Colonic mucosa (tissue), 4 donors: Measurements from ENCODE around the gene RAPGEF1. TPM values are rescaled to one million over a fixed set of nuclear protein-coding genes. Genes with fewer than 3 reads are reported as not detected.

Source experiments
- DNase-seq: peaks from one replicate; pipeline ENCODE4 v3.0.0-alpha.2; 2020
- H3K27ac ChIP-seq: fragments of 200-600 bp; one replicate; pipeline ENCODE4 v1.8.0; 2021
- H3K27me3 ChIP-seq: fragments of 200-600 bp; one replicate; pipeline ENCODE4 v1.8.0; 2021
- H3K36me3 ChIP-seq: fragments of 200-600 bp; one replicate; pipeline ENCODE4 v1.8.0; 2021
- H3K4me1 ChIP-seq: fragments of 200-600 bp; one replicate; pipeline ENCODE4 v1.8.0; 2021; ENCODE audit warnings: mild to moderate bottlenecking
- H3K4me3 ChIP-seq: fragments of 200-600 bp; one replicate; pipeline ENCODE4 v1.8.0; 2021
- H3K9ac ChIP-seq, 2 donors: one replicate each; pipeline ENCODE4 v1.7.0; 2013; ENCODE audit warnings: control low read depth in 2 of 2, low read depth in 2 of 2, low read length in 2 of 2
- H3K9me3 ChIP-seq: fragments of 200-600 bp; one replicate; pipeline ENCODE4 v1.8.0; 2021
- CTCF ChIP-seq: fragments of 200-600 bp; IDR thresholded peaks from one replicate; pipeline ENCODE4 v1.8.0; 2022; ENCODE audit warnings: antibody characterized with exemption, mild to moderate bottlenecking
- intact Hi-C: fragments of 100-400 bp; cut with DNase I; formaldehyde crosslinking; loops from one replicate; pipeline ENCODE4 v1.14.1; 2022
- total RNA-seq, 2 donors: library from RNA; stranded (reverse); fragmentation: NEBNext Ultra II Directional in 1 of 2; extraction: Animal tissue kit (Norgen Biotek cat#: 25700) in 1 of 2; gene quantifications; one replicate each; pipeline ENCODE4 v1.2.1, GENCODE V29; 2021
- donor health status: healthy.
- donor health status: DM: no; HTN: no; CAD: no.
- donor health status: DM: no; HTN: no; CAD: no.

RAPGEF1 gene
- total RNA-seq, 2 donors from 2014 or later, result 47.2 to 58.6 TPM

- Histone ChIP-seq H3K27me3 (no peaks in the 10 kb centered on the region), H3K36me3 (no peaks in the 10 kb centered on the region), H3K27ac (peak overlapping the region; percentile 71), H3K9ac (peak overlapping the region in 1 of 2 donors; percentile 4), H3K9me3 (no peaks in the 10 kb centered on the region), H3K4me3 (no peak overlapping the region), H3K4me1 (peaks cover 22% of the 10 kb centered on the region)
- no peak for TF ChIP-seq CTCF
- DNase-seq, result no peak
- intact Hi-C loops, result loop anchor here (10.0 kb wide), 1 partner anchor 92 kb away; no protein-coding TSS in a partner anchor
These were observed 3.4 kb downstream of the RAPGEF1 start for GRCh38 chr9:131736431-131736830.

GRCh38 chr9:131735238-131736128 lies 4.4 kb downstream of the RAPGEF1 start:
- H3K9ac ChIP-seq, result peak overlapping the region in 1 of 2 donors; percentile 55
- TF ChIP-seq CTCF, result no peak
- H3K27me3 ChIP-seq, result no peaks in the 10 kb centered on the region
- no peaks in the 10 kb centered on the region for H3K36me3 ChIP-seq
- no peaks in the 10 kb centered on the region for H3K9me3 ChIP-seq
- no peak overlapping the region for H3K4me3 ChIP-seq
- intact Hi-C loops, result loop anchor here (10.0 kb wide), 1 partner anchor 91 kb away; no protein-coding TSS in a partner anchor
- peaks cover 22% of the 10 kb centered on the region for H3K4me1 ChIP-seq
- H3K27ac ChIP-seq, result peak overlapping the region; percentile 71
- peak; percentile 80 for DNase-seq

- Histone ChIP-seq H3K9me3 (no peaks in the 10 kb centered on the region), H3K4me3 (no peak overlapping the region), H3K36me3 (no peaks in the 10 kb centered on the region), H3K9ac (peak overlapping the region; percentile 51 to 55), H3K4me1 (peaks cover 22% of the 10 kb centered on the region), H3K27ac (peak overlapping the region; percentile 71), H3K27me3 (no peaks in the 10 kb centered on the region)
- TF ChIP-seq CTCF, result no peak
- intact Hi-C loops, result loop anchor here (10.0 kb wide), 1 partner anchor 90 kb away; no protein-coding TSS in a partner anchor
- DNase-seq, result no peak
These were observed 5.1 kb downstream of the RAPGEF1 start for GRCh38 chr9:131734781-131735180.

GRCh38 chr9:131734165-131734610 lies 5.7 kb downstream of the RAPGEF1 start:
- peak overlapping the region; percentile 71 for H3K27ac ChIP-seq
- H3K9me3 ChIP-seq, result no peaks in the 10 kb centered on the region
- H3K9ac ChIP-seq, result peak overlapping the region in 1 of 2 donors; percentile 55
- intact Hi-C loops, result loop anchor here (10.0 kb wide), 1 partner anchor 89 kb away; no protein-coding TSS in a partner anchor
- no peaks in the 10 kb centered on the region for H3K27me3 ChIP-seq
- no peak for TF ChIP-seq CTCF
- H3K4me3 ChIP-seq, result no peak overlapping the region
- no peaks in the 10 kb centered on the region for H3K36me3 ChIP-seq
- H3K4me1 ChIP-seq, result peaks cover 22% of the 10 kb centered on the region
- peak; percentile 89 for DNase-seq

GRCh38 chr9:131733541-131734061 lies 6.3 kb downstream of the RAPGEF1 start:
- Histone ChIP-seq H3K27ac (peak overlapping the region; percentile 71), H3K27me3 (no peaks in the 10 kb centered on the region), H3K4me1 (peaks cover 26% of the 10 kb centered on the region), H3K9ac (peak overlapping the region; percentile 46 to 55), H3K4me3 (no peak overlapping the region), H3K36me3 (no peaks in the 10 kb centered on the region), H3K9me3 (no peaks in the 10 kb centered on the region)
- intact Hi-C loops, result loop anchor here (10.0 kb wide), 1 partner anchor 89 kb away; no protein-coding TSS in a partner anchor
- no peak for TF ChIP-seq CTCF
- peak; percentile 64 for DNase-seq
